Left lung (tissue), 10 donors: ENCODE measurements around the gene HOXD1. TPM values are rescaled to one million over a fixed set of nuclear protein-coding genes. Genes with fewer than 3 reads are reported as not detected.

ENCODE experiments used
- ATAC-seq: fragments of 200-7000 bp; cut with Tn5 transposase; one replicate; pipeline ENCODE4 v1.9.1; 2020; ENCODE audit warnings: moderate library complexity
- DNase-seq, 4 donors: peaks; one replicate each; pipeline ENCODE4 v3.0.0-alpha.2; 2013 to 2020
- H3K27ac ChIP-seq, 2 donors: fragments of 200-600 bp; sonication (generic) in 1 of 2; one replicate each; pipeline versions ENCODE4 v1.5.0 to v1.8.0; 2020 to 2021
- H3K27me3 ChIP-seq, 2 donors: fragments of 200-600 bp; sonication (generic) in 1 of 2; one replicate each; pipeline versions ENCODE4 v1.5.0 to v1.8.0; 2020 to 2021
- H3K36me3 ChIP-seq, 2 donors: fragments of 200-600 bp; sonication (generic) in 1 of 2; one replicate each; pipeline versions ENCODE4 v1.5.0 to v1.8.0; 2020 to 2021
- H3K4me1 ChIP-seq, 2 donors: fragments of 200-600 bp; one replicate each; pipeline ENCODE4 v1.8.0; 2021
- H3K4me3 ChIP-seq, 2 donors: fragments of 200-600 bp; sonication (generic) in 1 of 2; one replicate each; pipeline versions ENCODE4 v1.5.0 to v1.8.0; 2020 to 2021; ENCODE audit warnings: mild to moderate bottlenecking in 1 of 2
- H3K9me3 ChIP-seq, 2 donors: fragments of 200-600 bp; sonication (generic) in 1 of 2; one replicate each; pipeline versions ENCODE4 v1.5.0 to v1.8.0; 2020 to 2021
- intact Hi-C, 2 donors: fragments of 100-400 bp; cut with DNase I; formaldehyde crosslinking; loops; one replicate each; pipeline versions ENCODE4 v1.11.2 to v1.14.2; 2022
- polyA plus RNA-seq, 6 donors: library from polyadenylated mRNA; unstranded; fragments of 120-200 nt; gene quantifications; one replicate each; pipeline ENCODE4 v1.2.1, GENCODE V29; 2013; ENCODE audit not compliant: insufficient read length in 6 of 6
- total RNA-seq, 2 donors: library from RNA; stranded (reverse); fragmentation: NEBNext Ultra II Directional; extraction: Animal tissue kit (Norgen Biotek cat#: 25700); gene quantifications; one replicate each; pipeline ENCODE4 v1.2.1, GENCODE V29; 2021
- TF ChIP-seq, protein P1 (sequence below), 2 donors: fragments of 200-600 bp; sonication (generic) in 1 of 2; IDR thresholded peaks; one replicate each; pipeline versions ENCODE4 v1.5.0 to v1.8.0; 2021; ENCODE audit warnings: antibody characterized with exemption in 2 of 2
- donor health status: DM: no; HTN: yes; CAD: no.
- donor health status: DM: no; HTN: no; CAD: no.

The HOXD1 gene
- total and polyA plus RNA-seq, 8 donors, result 0.35 to 5.9 (median 1.9) TPM

GRCh38 chr2:176193048-176193447 is 4.6 kb downstream of the HOXD1 start:
- ATAC-seq, result no peak
- intact Hi-C loops, result no loop called here

GRCh38 chr2:176199902-176200301 is 11.4 kb downstream of the HOXD1 start:
- peaks cover 4 to 76% of the 10 kb centered on the region in 2 donors for H3K27me3 ChIP-seq
- no peak overlapping the region for H3K27ac ChIP-seq
- no peak for ATAC-seq
- no peak overlapping the region for H3K4me3 ChIP-seq
- TF ChIP-seq, protein P1, sequence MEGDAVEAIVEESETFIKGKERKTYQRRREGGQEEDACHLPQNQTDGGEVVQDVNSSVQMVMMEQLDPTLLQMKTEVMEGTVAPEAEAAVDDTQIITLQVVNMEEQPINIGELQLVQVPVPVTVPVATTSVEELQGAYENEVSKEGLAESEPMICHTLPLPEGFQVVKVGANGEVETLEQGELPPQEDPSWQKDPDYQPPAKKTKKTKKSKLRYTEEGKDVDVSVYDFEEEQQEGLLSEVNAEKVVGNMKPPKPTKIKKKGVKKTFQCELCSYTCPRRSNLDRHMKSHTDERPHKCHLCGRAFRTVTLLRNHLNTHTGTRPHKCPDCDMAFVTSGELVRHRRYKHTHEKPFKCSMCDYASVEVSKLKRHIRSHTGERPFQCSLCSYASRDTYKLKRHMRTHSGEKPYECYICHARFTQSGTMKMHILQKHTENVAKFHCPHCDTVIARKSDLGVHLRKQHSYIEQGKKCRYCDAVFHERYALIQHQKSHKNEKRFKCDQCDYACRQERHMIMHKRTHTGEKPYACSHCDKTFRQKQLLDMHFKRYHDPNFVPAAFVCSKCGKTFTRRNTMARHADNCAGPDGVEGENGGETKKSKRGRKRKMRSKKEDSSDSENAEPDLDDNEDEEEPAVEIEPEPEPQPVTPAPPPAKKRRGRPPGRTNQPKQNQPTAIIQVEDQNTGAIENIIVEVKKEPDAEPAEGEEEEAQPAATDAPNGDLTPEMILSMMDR (IDR thresholded peaks at IDR 0.05), result no peak
- H3K36me3 ChIP-seq, result no peaks in the 10 kb centered on the region
- intact Hi-C loops, result no loop called here
- H3K9me3 ChIP-seq, result no peaks in the 10 kb centered on the region
- DNase-seq, result no peak
- H3K4me1 ChIP-seq, result no peaks in the 10 kb centered on the region

More at GRCh38 chr2:176193048-176193447, 4.6 kb downstream of the HOXD1 start:
- H3K27ac ChIP-seq, result no peak overlapping the region
- H3K9me3 ChIP-seq, result no peaks in the 10 kb centered on the region
- no peak for DNase-seq
- H3K36me3 ChIP-seq, result no peaks in the 10 kb centered on the region
- peaks cover 48 to 99% of the 10 kb centered on the region in 2 donors for H3K27me3 ChIP-seq
- no peak overlapping the region for H3K4me3 ChIP-seq
- H3K4me1 ChIP-seq, result peaks cover 3 to 17% of the 10 kb centered on the region in 2 donors
- TF ChIP-seq, protein P1 (IDR thresholded peaks at IDR 0.05), result no peak

DNA sequence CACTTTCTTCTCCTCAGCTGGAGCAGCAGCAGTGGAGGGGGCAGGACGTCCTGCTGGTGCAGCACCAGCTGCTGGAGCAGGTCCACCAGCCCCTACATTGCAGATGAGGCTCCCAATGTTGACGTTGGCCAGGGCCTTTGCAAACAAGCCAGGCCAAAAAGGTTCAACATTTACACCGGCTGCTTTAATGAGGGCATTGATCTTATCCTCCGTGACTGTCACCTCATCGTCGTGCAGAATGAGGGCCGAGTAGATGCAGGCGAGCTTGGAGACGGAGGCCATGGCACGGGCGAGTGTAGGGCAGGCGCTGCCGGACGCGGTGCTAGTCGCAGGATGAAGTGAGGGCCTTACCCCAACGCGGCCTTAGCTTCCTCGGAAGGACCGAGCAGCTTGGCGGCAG is 12.5 kb downstream of the HOXD1 start:
- intact Hi-C loops, result no loop called here
- peaks cover 4 to 66% of the 10 kb centered on the region in 2 donors for H3K27me3 ChIP-seq
- ATAC-seq, result no peak
- DNase-seq, result no peak
- no peak overlapping the region for H3K27ac ChIP-seq
- H3K4me3 ChIP-seq, result no peak overlapping the region
- no peaks in the 10 kb centered on the region for H3K9me3 ChIP-seq
- no peaks in the 10 kb centered on the region for H3K4me1 ChIP-seq
- no peaks in the 10 kb centered on the region for H3K36me3 ChIP-seq
- TF ChIP-seq, protein P1 (IDR thresholded peaks at IDR 0.05), result no peak

GRCh38 chr2:176202491-176202890 is 14.0 kb downstream of the HOXD1 start:
- Histone ChIP-seq H3K4me3 (no peak overlapping the region), H3K4me1 (no peaks in the 10 kb centered on the region), H3K27me3 (peaks cover 4 to 51% of the 10 kb centered on the region in 2 donors), H3K27ac (no peak overlapping the region), H3K36me3 (no peaks in the 10 kb centered on the region), H3K9me3 (no peaks in the 10 kb centered on the region)
- TF ChIP-seq, protein P1 (IDR thresholded peaks at IDR 0.05), result no peak
- ATAC-seq, result no peak
- intact Hi-C loops, result no loop called here
- DNase-seq, result no peak

- intact Hi-C loops, result no loop called here
- Histone ChIP-seq H3K27me3 (peaks cover 4 to 35% of the 10 kb centered on the region in 2 donors), H3K9me3 (no peaks in the 10 kb centered on the region), H3K4me1 (no peaks in the 10 kb centered on the region), H3K27ac (no peak overlapping the region), H3K4me3 (no peak overlapping the region), H3K36me3 (no peaks in the 10 kb centered on the region)
- ATAC-seq, result no peak
- DNase-seq, result no peak
- TF ChIP-seq, protein P1 (IDR thresholded peaks at IDR 0.05), result no peak
These were observed 16.7 kb downstream of the HOXD1 start for GRCh38 chr2:176205126-176205525.
